ENCODE measurements around the gene PLEKHG3.

GRCh38 chr14:64753374-64753773 lies 49.1 kb downstream of the PLEKHG3 start:
- TF ChIP-seq CTCF (IDR thresholded peaks at IDR 0.05), result no peak
- TF ChIP-seq POLR2A (IDR thresholded peaks at IDR 0.05), result no peak
- TF ChIP-seq EP300 (IDR thresholded peaks at IDR 0.05), result no peak
